Forelimb muscle (tissue), 1 donor: ENCODE measurements around the gene STC2. TPM values are rescaled to one million over a fixed set of nuclear protein-coding genes. Genes with fewer than 3 reads are reported as not detected.
"Not testable (repeated sequence)": the region's sequence is repeated elsewhere in the genome, so short reads cannot be mapped to it uniquely, and the experiment has no call there.

ENCODE experiments used
- DNase-seq: peaks from one replicate; pipeline ENCODE4 v3.0.0-alpha.2; 2013; ENCODE audit warnings: low read depth
- polyA plus RNA-seq: library from polyadenylated mRNA; unstranded; fragments of 120-200 nt; gene quantifications from one replicate; pipeline ENCODE4 v1.2.1, GENCODE V29; 2013; ENCODE audit not compliant: insufficient read length

The STC2 gene
- polyA plus RNA-seq, 1 donor, result 5.7 TPM

DNA sequence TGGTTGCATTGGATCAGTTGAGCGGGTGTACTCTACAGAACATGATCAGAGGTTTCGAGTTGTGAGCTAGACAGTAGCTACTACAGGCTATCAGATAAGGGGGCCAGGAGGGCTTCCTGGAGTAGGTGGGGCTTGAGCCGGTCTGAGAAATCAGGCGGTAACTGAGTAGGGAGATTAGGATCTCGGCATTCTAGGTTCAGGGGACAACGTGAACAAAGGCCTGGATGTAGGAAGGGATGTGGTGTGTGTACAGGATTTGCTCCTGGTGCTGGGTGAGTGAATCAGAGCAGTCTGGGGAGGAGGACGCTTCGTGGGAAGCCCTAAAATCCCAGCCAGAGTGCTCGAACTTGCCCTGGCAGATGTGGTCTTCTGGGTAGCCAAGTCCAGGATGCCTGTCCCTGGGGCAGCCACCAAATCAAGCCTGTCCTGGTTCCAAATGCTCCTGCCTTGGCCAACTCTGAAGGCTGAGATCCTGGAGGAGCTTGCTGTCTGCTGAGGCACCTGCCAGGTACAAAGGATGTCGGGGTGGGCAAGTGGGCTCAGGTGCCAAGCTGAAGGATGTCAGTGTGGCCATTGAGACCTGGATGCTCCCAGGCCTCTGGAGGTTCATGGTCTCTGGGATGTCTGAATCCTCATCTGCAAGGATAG lies 33.4 kb downstream of the STC2 start:
- no peak for DNase-seq

- no peak for DNase-seq
These were observed 34.2 kb downstream of the STC2 start for GRCh38 chr5:173293817-173294672.

DNA sequence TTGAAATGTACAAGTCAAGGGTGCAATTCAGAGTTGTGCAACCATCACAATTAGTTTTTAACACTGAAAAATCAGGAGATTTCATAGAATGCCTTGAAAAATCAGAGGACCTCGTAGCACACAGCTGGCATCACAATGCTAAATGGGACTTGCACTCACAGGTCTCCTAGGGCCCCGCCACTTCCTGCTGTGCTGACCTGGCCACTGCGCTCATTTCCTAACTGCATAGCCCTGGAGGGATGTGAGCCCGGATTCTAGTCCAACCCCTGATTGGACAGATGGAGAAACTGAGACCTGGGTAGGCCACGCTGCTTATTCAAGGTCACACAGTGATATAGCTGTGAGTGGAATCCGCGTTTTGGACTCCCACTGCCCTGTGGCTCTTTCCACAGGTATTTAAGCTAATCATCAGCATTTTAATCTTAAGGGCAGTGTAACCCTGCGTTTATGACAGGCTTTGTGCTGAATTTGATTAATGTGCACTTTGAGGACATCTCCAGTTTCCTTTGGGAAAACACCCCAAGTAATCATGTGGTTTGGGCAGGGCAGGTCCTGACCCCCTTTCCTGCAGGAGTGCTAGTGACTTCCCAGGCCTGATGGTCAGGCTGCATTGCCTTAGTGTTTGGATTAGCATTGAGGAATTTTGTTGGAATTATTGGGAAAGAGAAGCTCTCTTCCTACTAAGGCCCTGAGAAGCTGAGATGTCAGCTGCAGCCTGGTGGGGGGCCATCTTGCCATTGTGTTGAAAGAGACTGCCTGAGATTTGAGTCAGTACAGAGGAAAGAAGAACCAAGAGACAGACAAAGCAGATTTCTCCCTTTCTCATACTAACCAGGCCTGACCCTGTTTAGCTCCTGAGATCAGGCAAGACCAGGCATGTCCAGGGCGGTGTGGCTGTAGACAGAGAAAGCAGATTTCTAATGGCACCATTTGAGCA lies 36.2 kb downstream of the STC2 start:
- DNase-seq, result no peak

DNA sequence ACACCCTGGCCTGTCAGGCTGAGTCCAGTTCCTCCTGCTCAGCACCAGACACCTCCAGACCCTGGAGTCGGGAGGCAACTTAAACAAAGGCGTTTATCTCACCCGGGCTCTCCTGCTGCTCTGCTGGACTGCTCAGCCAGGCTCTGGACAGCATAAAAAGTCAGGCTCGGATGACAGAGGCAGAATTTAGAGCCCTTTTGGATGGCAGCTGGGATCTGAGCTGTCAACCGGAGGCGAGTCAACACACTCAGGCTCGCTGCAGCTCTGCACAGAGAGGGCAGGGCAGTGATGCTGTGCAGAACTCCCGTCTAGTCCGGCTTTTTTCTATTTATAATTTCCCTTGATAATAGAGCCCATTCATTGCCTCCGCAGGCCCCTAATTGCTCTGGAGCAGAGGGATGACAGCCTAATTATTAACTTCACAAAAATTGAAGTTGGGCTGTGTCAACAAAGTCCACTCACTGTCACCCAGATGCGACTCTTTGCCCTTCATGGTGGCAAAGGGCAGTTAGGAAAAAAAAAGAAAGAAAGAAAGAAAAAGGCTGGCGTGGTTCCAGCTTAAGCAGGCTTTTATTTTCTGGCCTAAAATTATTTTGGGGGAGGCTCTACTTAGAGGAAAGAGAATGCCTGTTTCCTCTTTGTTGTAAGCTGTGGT lies 37.6 kb downstream of the STC2 start:
- no peak for DNase-seq

DNA sequence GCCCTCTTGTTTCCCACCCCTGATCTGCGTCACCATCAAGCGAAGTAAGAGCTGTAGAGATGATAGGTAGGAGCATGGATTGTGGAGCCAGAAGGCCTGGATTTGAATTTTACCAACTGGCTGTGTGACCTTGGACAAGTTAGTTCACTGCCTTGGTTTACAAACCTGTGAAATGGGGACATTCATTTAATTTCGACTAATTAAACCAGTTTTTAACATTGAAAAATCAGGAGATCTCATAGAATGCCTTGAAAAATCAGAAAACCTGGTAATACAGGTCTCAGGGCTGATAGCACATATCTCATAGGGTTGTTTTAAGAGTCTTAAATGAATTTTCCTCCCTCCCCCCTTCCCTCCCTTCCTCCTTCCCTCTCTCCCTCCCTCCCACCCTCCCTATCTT lies 38.8 kb downstream of the STC2 start:
- no peak for DNase-seq

DNA sequence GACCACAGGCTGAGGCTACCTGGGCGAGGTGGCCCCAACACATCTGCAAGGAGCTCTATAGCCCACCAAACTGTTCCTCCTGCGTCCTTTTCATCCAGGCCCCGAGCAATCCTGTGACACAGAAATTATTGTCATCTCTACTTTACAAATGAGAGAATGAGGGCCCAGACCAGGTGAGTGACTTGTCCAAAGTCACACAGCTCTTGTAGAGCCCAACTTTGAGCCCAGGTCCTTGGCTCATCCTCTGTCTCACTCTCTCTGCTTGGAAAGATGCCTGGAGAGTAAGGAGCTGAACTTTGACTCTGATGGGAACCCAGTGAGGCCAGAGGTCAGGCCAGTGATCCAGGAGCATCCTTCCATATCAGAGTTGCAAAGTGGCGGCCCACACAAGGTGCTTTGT lies 39.6 kb downstream of the STC2 start:
- DNase-seq, result no peak

GRCh38 chr5:173287086-173287485 lies 41.1 kb downstream of the STC2 start:
- DNase-seq, result no peak

DNA sequence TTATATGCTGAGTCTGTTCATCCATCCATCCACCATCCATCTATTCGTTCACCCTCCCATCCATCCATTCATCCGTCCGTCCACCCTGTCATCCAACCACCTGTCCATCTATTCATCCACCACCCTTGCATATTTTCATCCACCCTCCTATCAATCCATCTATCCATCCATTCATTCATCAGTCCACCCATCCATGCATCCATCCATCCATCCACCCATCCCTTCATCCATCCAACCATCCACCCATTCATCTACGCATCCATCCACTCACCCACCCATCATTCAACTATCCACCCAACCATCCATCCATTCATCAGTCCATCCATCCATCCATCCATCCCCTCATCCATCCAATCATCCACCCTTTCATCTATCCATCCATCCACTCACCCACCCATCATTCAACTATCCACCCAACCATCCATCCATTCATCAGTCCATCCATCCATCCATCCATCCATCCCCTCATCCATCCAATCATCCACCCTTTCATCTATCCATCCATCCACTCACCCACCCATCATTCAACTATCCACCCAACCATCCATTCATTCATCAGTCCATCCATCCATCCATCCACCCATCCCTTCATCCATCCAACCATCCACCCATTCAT lies 43.8 kb downstream of the STC2 start:
- DNase-seq, result not testable (repeated sequence)

GRCh38 chr5:173283318-173284288 lies 44.6 kb downstream of the STC2 start:
- no peak for DNase-seq

GRCh38 chr5:173282916-173283315 lies 45.3 kb downstream of the STC2 start:
- no peak for DNase-seq

GRCh38 chr5:173281910-173282309 lies 46.3 kb downstream of the STC2 start:
- DNase-seq, result no peak

DNA sequence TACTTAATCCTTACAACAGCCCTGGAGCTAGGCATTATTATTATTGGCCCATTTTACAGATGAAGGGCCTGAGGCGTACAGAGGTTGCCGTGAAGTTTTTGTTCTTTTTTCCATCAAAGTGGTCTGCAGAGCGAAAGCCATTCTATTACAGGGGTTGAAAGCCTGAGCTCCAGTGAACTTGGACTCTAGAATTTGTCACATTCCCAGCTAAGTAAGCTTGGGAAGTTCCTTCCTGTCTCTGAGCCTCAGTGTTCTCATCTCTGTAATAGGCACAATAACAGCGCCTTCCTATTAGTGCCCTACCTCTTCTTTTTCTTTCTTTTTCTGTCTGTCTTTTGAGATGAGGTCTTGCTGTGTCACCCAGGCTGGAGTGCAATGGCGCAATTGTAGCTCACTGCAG lies 49.0 kb downstream of the STC2 start:
- DNase-seq, result no peak

- DNase-seq, result no peak
These were observed 49.6 kb downstream of the STC2 start for GRCh38 chr5:173278641-173279040.

DNA sequence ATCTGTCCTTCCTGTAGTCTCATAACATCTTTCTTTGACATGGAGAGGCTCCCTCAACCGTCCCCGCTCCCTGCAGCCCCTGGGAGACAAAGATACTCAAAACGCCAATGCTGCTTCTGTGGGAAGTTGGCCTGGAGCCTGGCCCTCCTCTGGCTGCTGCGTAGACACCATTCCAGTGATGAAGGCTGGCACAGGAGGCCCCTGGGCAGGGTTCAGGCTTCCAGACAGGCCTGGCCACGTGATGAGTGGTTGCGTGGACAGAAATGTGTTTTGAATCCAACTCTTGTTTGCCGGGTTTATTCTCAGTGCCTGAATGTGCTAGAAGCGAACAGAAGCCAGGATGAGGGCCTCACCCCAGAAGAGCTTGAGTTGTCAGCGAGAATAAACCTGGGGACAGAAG lies 50.0 kb downstream of the STC2 start:
- DNase-seq, result no peak

GRCh38 chr5:173274771-173275170 lies 53.4 kb downstream of the STC2 start:
- no peak for DNase-seq

- DNase-seq, result no peak
These were observed 56.8 kb downstream of the STC2 start for GRCh38 chr5:173271419-173271818.

DNA sequence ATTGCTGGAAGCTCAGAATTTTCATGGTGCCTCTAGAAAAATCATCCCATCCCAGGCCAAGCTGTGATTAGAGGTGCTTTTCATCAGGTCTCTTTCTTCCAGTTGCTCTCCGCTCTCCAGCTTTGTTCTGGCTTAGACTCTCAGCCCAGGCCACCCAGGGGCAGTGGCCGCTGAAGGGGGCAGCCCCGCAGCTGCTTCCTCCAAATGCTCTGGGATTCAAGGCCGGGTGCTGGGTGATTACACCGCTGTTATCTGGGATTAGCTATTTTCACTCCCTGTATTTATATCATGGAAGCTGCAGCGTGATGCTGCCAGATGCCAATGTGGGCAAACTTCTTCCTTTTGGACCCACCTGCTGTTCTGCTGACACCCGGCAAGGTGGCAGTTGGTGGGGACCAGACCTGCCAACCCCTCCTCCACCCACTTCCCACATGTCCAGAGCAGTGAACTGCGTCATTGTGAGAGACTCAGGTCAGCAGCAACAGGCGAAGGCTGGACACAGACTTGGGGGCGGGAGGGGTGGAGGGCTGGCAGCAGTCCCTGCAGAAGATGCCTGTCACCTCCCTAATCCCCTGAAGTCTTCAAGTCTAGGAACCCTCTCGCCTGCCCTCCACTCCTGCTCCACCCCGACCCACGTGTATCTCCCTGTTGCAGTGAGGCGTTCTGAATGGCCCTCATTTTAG lies 59.3 kb downstream of the STC2 start:
- DNase-seq, result no peak

GRCh38 chr5:173265433-173265832 lies 62.8 kb downstream of the STC2 start:
- no peak for DNase-seq
